Measurements from ENCODE around the gene ADSL.

The ADSL gene

GRCh38 chr22:40405178-40406062 is 59.1 kb downstream of the ADSL start:
- no peak for TF ChIP-seq CTCF (IDR thresholded peaks at IDR 0.05; ENCODE audit: low read depth, low read length)
- no peak overlapping the region for H3K4me3 ChIP-seq (replicated peaks in 1 of 2; ENCODE audit: low read depth in 2 of 2, low read length in 2 of 2)
- DNase-seq (ENCODE audit: low read depth in 2 of 2): no peak

DNA sequence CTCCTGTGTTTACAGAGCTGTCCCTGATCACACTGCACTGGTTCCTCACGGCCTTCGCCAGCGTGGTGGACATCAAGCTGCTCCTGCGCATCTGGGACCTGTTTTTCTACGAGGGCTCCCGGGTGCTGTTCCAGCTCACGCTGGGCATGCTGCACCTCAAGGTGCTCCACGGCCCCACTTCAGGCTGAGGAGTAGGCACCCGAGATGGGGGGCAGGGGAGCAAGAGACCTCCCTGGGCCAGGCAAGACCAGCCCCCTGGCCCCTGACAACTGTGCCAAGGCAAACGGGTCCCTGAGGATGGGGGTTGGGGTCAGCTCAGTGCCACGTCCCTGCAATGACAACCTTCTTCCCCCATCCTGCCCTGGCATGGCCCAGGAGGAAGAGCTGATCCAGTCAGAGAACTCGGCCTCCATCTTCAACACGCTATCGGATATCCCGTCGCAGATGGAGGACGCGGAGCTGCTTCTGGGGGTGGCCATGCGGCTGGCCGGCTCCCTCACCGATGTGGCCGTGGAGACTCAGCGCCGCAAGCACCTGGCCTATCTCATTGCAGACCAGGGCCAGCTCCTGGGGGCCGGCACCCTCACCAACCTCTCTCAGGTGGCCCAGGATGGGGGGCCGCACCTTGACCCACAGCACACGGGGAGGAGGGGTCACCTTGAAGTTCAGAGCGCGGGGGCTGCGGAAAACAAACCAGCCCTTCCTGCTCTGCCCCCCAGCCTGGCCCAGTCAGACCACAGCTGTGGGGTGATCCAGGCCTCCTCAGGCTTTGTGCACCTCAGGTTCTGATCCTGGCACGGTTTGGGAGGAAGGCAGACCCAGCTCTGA is 60.0 kb downstream of the ADSL start:
- no peak overlapping the region for H3K4me3 ChIP-seq (replicated peaks in 1 of 2; ENCODE audit: low read depth in 2 of 2, low read length in 2 of 2)
- TF ChIP-seq CTCF (IDR thresholded peaks at IDR 0.05; ENCODE audit: low read depth, low read length): no peak
- no peak for DNase-seq (ENCODE audit: low read depth in 2 of 2)

DNA sequence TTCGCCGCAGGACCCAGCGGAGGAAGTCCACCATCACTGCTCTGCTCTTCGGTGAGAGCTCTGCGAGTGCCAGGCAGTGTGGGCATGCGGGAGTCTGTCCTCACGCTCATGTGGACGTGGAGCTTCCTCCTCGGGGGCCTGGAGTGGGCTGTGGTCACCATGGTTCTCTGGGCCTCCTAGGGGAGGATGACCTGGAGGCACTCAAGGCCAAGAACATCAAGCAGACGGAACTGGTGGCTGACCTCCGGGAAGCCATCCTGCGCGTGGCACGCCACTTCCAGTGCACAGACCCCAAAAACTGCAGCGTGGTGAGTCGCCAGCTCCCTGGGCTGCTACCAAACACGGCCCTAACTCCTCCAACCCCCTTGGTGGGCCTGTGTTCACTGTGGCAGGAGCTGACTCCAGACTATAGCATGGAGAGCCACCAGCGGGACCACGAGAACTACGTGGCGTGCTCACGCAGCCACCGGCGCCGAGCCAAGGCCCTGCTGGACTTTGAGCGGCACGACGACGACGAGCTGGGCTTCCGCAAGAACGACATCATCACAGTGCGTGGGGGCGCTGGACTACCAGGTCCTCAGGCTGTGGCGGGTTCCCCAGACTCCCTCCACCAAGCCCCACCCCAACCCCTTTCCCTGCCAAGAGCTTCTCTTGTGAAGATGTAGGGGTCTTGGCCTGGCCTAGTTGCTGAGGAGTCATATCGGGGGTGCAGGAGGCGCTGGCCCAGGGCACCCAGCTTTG is 60.9 kb downstream of the ADSL start:
- no peak overlapping the region for H3K4me3 ChIP-seq (replicated peaks in 1 of 2; ENCODE audit: low read depth in 2 of 2, low read length in 2 of 2)
- no peak for DNase-seq (ENCODE audit: low read depth in 2 of 2)
- TF ChIP-seq CTCF (IDR thresholded peaks at IDR 0.05; ENCODE audit: low read depth, low read length): no peak

GRCh38 chr22:40407831-40408717 is 61.8 kb downstream of the ADSL start:
- no peak overlapping the region for H3K4me3 ChIP-seq (replicated peaks in 1 of 2; ENCODE audit: low read depth in 2 of 2, low read length in 2 of 2)
- no peak for TF ChIP-seq CTCF (IDR thresholded peaks at IDR 0.05; ENCODE audit: low read depth, low read length)
- no peak for DNase-seq (ENCODE audit: low read depth in 2 of 2)

DNA sequence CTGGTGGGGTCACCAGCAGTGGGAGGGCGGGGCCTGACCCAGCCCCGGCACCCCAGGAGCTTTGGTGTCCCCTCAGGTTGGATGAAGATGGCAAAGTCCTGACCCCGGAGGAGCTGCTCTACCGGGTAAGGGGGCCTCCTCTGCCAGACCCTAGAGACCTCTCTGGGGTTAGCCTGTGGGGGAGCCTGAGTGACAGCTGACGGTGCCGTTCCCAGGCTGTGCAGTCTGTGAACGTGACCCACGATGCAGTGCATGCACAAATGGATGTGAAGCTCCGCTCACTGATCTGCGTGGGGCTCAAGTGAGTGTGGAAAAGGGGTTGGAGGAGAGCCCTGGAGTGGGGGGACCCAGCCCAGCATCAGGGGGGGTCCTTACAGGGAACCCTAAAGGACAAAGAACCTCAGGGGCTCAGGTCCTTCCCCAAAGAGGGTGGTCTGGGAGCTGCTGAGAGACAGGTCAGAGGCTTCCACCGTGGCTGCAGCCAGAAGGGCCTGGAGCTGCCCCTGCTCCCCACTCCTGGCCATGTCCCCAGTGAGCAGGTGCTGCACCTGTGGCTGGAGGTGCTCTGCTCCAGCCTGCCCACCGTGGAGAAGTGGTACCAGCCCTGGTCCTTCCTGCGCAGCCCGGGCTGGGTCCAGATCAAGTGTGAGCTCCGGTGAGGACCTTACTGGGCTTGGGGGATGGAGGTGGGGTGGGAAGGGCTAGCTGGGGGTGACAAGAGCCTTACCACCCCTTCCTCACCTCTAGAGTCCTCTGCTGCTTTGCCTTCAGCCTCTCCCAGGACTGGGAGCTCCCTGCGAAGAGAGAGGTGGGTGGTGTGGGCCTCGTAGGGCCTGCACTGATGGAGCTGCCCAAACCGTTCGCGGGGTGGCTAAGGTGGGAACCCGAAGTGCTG is 62.7 kb downstream of the ADSL start:
- no peak for DNase-seq (ENCODE audit: low read depth in 2 of 2)
- H3K4me3 ChIP-seq (replicated peaks in 1 of 2; ENCODE audit: low read depth in 2 of 2, low read length in 2 of 2): no peak overlapping the region
- TF ChIP-seq CTCF (IDR thresholded peaks at IDR 0.05; ENCODE audit: low read depth, low read length): no peak
